NCI-H2107 treated with DMSO at 0.1 percent for 48 hours (cell line): ENCODE data around the gene TNS1.

Source experiments
- DNase-seq: peaks from one replicate; lab custom pipeline; 2025; ENCODE audit not compliant: unreplicated experiment; lab: John Stamatoyannopoulos, UW

Gene TNS1

GRCh38 chr2:217947383-217948350 is 55.1 kb downstream of the TNS1 start:
- peak; percentile 12 for DNase-seq

- DNase-seq: no peak
Measured at GRCh38 chr2:217946051-217946450, 56.7 kb downstream of the TNS1 start.

- DNase-seq: no peak
Measured at GRCh38 chr2:217945530-217945929, 57.3 kb downstream of the TNS1 start.

- no peak for DNase-seq
Measured at GRCh38 chr2:217944923-217945322, 57.9 kb downstream of the TNS1 start.

GRCh38 chr2:217944366-217944765 is 58.4 kb downstream of the TNS1 start:
- DNase-seq: no peak

- no peak for DNase-seq
Measured at GRCh38 chr2:217943446-217944321, 59.1 kb downstream of the TNS1 start.

- no peak for DNase-seq
Measured at GRCh38 chr2:217942731-217943335, 60.0 kb downstream of the TNS1 start.

- DNase-seq: no peak
Measured at GRCh38 chr2:217941886-217942728, 60.7 kb downstream of the TNS1 start.

- no peak for DNase-seq
Measured at GRCh38 chr2:217941339-217941738, 61.5 kb downstream of the TNS1 start.

GRCh38 chr2:217940261-217941220 is 62.3 kb downstream of the TNS1 start:
- no peak for DNase-seq

- DNase-seq: no peak
Measured at GRCh38 chr2:217939629-217940245, 63.1 kb downstream of the TNS1 start.

- no peak for DNase-seq
Measured at GRCh38 chr2:217939220-217939619, 63.6 kb downstream of the TNS1 start.

GRCh38 chr2:217938036-217938435 is 64.8 kb downstream of the TNS1 start:
- DNase-seq: no peak

GRCh38 chr2:217937446-217937845 is 65.3 kb downstream of the TNS1 start:
- DNase-seq: no peak

GRCh38 chr2:217936952-217937351 is 65.8 kb downstream of the TNS1 start:
- no peak for DNase-seq

- DNase-seq: no peak
Measured at GRCh38 chr2:217935901-217936684, 66.7 kb downstream of the TNS1 start.

- DNase-seq: no peak
Measured at GRCh38 chr2:217935235-217935879, 67.4 kb downstream of the TNS1 start.
